KOPT-K1 (cell line): ENCODE results near the gene ORAI2.
"Not testable (repeated sequence)": the region's sequence is repeated elsewhere in the genome, so short reads cannot be mapped to it uniquely, and the experiment has no call there.

Source experiments
- H3K27ac ChIP-seq: fragments of 200-600 bp; sonication (generic); 2 replicates; pipeline ENCODE4 v1.5.1; 2016; ENCODE audit warnings: antibody characterized with exemption, mild to moderate bottlenecking, low read depth, low read length; ENCODE audit not compliant: poor library complexity, severe bottlenecking
- H3K36me3 ChIP-seq: fragments of 200-600 bp; sonication (generic); 2 replicates; pipeline ENCODE4 v1.5.1; 2017; ENCODE audit warnings: antibody characterized with exemption, mild to moderate bottlenecking, low read length, moderate library complexity; ENCODE audit not compliant: insufficient read depth
- H3K9me3 ChIP-seq: fragments of 200-600 bp; sonication (generic); 2 replicates; pipeline ENCODE4 v1.5.1; 2017; ENCODE audit warnings: antibody characterized with exemption, low read length, mild to moderate bottlenecking; ENCODE audit not compliant: insufficient read depth, poor library complexity, severe bottlenecking

The ORAI2 gene

DNA sequence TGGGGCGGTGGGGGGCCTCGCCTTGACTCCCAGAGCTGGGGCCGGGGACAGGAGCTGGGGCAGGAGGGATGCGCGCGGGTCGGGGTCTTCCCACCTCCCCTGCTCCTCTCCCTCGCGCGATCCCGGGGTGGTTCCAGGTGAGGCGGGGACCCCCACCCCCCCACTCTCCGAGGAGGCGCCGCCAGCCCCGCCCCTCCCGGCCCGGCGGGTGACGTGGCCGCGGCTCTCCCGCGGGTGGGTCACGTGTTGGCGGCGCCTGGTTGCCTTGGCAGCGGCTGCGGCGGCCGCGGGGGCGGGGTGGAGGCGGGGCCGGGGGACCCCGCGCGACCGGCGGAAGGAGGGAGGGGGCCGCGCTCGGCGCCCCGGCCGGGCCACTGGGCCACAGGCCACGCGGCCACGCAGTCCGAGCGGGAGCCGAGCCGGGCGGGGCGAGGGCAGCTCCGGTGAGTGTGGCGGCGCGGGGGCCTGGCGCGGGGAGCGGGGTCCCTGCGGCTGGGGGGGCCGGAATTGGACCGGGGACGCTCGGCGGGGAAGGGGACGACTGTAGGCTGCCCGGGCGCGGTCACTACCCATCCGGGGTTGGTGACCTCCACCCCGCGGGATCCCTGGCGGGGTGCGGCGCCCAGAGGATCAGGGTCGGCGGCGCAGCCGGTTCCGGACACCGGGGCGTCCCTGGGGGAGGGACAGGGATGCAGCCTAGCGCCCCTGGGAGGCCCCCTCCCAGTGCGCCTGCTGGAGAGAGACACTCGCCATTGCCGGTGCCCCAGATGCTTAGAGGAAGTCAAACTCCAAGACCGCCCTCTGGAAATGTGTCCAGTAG is at the start of gene ORAI2:
ORAI2 (plus strand) TSS at position 357 of the 820 bp plus-strand sequence. CDS start 5,382 bp downstream, outside the sequence.
- peak within 1 kb of the TSS; percentile 92 for H3K27ac ChIP-seq
- H3K36me3 ChIP-seq, result peaks cover 25% of the 10 kb centered on the region
- H3K9me3 ChIP-seq, result no peaks in the 10 kb centered on the region

DNA sequence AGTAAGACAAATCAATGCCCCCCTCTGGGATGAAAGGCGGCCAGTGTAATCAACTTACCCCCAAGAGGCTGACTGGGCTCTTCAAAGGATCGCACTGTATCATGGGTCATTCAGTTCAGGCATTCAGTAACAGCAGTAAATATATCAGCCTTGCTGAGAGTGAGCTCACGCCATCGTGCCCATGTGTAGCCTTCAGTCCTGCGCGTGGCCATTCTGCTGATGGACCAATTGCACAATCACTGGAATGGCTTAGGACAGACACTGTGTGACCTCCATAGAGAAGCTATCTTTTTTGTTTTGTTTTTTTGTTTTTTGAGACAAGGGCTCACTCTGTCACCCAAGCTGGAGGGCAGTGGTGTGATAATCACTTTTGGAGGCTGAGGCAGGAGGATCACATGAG is 46.3 kb upstream of the ORAI2 start:
- Histone ChIP-seq H3K27ac (no peak overlapping the region), H3K36me3 (peaks cover 70% of the 10 kb centered on the region), H3K9me3 (no peaks in the 10 kb centered on the region)

DNA sequence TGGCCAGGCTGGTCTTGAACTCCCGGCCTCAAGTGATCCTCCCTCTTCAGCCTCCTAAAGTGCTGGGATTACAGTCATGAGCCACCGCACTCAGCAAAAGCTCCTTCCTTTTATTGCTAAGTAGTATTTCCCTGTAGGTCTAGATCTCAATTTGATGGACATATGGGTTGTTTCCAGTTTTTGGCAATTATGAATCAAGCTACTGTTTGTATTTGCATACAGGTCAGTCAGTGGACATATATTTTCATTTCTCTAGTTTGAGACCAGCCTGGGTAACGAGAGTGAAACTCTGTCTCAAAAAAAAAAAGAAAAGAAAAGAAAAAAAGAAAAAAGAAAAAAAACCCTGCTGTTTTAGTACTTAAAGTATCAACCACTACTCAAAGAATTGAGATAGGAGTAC is 43.6 kb upstream of the ORAI2 start:
- H3K27ac ChIP-seq, result no peak overlapping the region
- H3K36me3 ChIP-seq, result peaks cover 69% of the 10 kb centered on the region
- no peaks in the 10 kb centered on the region for H3K9me3 ChIP-seq

DNA sequence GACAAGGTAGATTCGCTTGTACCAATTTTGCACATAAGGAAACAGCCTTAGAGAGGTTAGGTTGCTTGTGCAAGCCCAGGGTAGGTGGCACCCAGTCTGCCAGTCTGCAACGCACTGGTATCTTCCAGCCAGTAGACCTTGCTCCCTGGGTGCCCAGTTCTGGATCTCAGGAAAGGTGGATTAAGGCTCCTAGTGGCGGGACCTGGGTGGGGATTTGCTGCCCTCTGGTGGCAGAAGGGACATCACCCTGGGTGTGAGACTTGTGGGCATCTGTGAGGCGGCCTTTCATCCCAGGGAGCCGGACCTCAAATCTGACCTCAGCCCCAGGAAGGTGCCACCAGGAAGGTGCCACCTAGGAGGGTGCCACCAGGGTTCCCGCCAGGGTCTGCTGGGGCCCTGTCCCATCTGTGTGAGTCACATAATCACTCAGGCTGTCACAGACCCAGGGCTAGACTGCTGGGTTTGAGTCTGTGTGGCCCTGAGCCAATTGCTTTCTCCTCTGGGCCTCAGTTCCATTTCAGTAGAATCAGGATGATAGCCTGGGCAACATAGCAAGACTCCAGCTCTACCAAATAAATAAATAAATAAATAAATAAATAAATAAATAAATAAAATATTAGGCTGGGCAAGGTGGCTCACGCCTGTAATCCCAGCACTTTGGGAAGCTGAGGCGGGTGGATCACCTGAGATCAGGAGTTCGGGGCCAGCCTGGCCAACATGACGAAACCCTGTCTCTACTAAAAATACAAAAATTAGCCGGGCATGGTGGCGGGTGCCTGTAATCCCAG is 42.5 kb upstream of the ORAI2 start:
- H3K9me3 ChIP-seq, result no peaks in the 10 kb centered on the region
- H3K36me3 ChIP-seq, result peaks cover 58% of the 10 kb centered on the region
- H3K27ac ChIP-seq, result no peak overlapping the region

DNA sequence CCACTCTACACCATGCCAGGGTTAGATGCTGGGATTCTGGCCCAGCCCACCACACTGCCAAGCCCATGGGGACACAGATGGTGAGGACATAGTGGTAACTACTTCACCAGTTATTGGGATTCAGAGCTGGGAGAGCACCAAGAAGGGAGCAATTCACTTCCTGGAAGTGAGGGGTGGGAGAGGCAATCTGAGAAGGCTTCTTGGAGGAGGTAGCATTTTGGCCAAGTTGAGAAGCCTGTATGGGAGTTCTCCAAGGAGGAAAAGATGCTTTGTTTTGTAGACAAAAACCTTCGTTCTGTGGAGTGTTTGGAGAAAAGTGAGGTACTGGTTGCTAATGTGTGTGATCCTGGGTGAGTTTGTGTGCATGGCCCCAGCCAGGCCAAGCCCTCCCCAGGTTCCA is 41.0 kb upstream of the ORAI2 start:
- Histone ChIP-seq H3K36me3 (peaks cover 43% of the 10 kb centered on the region), H3K27ac (no peak overlapping the region), H3K9me3 (no peaks in the 10 kb centered on the region)

DNA sequence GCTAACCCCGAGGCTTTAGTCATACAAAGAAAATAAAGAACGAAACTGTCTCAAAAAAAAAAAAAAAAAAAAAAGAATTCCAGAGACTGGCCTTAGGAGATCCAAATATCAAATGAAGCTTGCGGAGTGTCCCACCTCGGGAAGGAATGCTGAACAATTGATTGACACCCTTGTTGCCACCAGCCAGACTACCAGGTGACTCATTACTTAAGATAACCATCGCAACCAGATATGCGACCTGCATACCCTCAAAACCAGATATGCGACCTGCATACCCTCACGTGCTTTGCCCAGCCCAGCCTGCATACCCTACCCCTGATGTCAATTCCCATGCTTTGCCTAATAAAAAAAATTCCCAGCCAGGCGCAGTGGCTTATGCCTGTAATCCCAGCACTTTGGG is 39.9 kb upstream of the ORAI2 start:
- peaks cover 47% of the 10 kb centered on the region for H3K36me3 ChIP-seq
- no peak overlapping the region for H3K27ac ChIP-seq
- H3K9me3 ChIP-seq, result no peaks in the 10 kb centered on the region

DNA sequence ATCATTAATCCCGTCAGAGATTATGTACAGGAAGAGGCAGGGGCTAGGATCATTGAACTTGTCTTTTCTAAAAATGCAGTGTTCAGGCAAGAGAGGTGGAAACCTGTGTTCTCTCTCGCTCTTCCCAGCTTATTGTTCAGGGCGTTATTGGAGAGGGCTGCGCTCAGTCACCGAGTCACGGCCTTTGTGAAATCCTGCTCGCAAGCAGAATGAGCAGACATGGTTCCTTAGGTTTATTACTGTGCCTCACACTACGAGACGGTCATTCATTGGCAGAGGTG is 37.8 kb upstream of the ORAI2 start:
- H3K27ac ChIP-seq, result no peak overlapping the region
- peaks cover 58% of the 10 kb centered on the region for H3K36me3 ChIP-seq
- H3K9me3 ChIP-seq, result no peaks in the 10 kb centered on the region

DNA sequence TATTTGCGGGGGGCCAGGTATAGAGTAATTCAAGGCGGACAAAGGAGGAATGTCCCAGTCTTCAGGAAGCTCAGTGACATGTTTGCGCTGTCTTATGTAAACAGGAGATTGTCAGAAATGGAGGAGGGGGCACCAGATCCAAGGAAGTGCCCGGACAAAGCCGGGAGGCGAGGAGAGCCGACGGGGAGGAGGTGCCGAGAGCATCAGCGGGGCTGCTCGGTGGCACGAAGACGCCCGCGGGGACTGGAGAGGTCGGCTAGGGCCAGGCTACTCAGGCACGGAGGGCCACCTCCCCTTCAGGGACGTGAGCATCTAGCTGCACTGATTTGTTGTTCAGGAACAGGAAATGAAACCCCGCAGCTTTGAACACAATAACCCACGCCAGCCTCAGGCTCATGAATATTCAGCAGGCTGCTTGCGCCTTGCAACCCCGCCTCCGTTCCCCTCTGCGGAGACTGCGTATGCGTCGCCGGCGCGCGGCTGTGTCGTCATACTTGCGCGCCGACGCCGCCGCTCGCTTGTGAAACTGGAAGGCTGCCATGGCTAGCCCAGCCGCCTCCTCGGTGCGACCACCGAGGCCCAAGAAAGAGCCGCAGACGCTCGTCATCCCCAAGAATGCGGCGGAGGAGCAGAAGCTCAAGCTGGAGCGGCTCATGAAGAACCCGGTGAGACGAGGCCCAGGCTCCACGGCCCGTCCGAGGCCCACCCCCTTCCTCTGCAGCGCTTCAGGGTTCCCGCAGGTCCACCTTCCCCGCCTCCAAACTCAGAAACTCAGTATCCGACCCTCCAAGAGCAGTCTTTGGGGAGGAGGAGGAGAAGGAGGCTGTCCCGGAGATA is 37.3 kb upstream of the ORAI2 start, which contains the start of gene PRKRIP1:
PRKRIP1 (plus strand) TSS at position 491 of the 837 bp plus-strand sequence; CDS start at position 540, 49 bp downstream.
- H3K9me3 ChIP-seq, result no peaks in the 10 kb centered on the region
- H3K36me3 ChIP-seq, result peaks cover 58% of the 10 kb centered on the region
- H3K27ac ChIP-seq, result peak within 1 kb of the TSS; percentile 69

DNA sequence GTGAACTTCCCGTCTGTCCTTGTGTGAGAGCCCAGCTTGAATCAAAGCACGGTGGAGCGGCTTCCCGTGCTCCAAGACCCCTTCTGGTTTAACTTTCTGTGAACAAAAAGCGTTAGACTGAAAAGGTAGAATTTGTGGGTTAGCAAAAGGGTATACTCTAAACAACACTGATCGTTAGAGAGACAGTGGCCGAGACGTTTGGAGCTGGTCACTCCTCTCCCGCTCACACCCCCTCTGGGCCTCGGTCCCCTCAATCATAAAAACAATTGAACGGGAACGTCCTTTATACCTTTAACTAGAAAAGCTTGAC is 36.7 kb upstream of the ORAI2 start:
- H3K36me3 ChIP-seq, result peaks cover 60% of the 10 kb centered on the region

DNA sequence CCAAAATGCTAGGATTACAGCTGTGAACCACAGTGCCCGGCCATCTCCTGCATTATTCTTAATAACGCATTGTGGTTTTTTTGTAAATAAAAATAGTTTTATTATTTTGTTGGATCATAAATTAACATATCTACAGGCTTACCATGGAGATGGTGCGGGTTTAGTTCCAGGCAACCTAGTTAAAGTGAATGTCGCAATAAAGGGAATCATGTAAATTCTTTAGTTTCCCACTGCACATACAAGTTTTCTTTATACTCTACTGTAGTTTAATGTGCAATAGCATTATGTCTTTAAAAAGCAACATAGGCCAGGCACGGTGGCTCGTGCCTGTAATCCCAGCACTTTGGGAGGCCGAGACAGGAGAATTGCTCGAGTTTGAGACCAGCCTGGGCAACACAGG is 34.8 kb upstream of the ORAI2 start:
- H3K9me3 ChIP-seq, result no peaks in the 10 kb centered on the region
- peaks cover 60% of the 10 kb centered on the region for H3K36me3 ChIP-seq
- no peak overlapping the region for H3K27ac ChIP-seq

More for the DNA sequence above, 36.7 kb upstream of the ORAI2 start:
- Histone ChIP-seq H3K9me3 (no peaks in the 10 kb centered on the region), H3K27ac (peak overlapping the region; percentile 69)

DNA sequence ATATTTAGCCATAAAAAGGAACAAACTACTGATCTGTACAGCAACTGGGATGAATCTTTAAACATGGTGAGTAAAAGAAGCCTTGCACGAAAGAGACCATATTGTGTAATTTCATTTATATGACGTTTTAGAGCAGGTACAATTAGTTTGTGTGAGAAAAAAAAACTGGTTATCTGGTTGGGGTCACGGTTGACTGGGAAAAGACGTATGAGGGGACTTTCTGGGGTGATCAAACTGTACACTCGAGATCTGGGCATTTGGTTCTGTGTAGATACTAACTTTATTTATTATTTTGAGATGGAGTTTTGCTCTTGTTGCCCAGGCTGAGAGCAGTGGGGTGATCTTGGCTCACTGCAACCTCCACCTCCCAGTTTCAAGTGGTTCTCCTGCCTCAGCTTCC is 33.0 kb upstream of the ORAI2 start:
- H3K27ac ChIP-seq, result no peak overlapping the region
- H3K36me3 ChIP-seq, result peaks cover 72% of the 10 kb centered on the region
- no peaks in the 10 kb centered on the region for H3K9me3 ChIP-seq

DNA sequence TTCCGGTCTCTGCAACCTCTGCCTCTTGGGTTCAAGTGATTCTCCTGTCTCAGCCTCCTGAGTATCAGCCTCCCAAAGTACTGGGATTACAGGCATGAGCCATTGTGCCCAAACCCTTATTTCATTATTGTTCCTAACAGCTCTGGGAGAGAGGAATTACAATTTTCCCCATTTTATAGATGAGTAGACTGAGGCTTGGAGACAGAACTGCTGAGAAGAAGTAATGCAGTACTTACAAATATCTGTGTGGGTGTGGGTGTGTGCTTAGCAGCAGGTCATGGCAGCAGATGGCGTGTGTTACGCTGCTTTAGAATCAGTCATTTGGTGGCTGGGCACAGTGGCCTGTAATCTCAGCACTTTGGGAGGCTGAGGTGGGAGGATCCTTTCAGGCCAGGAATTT is 29.8 kb upstream of the ORAI2 start:
- Histone ChIP-seq H3K27ac (no peak overlapping the region), H3K9me3 (no peaks in the 10 kb centered on the region), H3K36me3 (peaks cover 98% of the 10 kb centered on the region)

DNA sequence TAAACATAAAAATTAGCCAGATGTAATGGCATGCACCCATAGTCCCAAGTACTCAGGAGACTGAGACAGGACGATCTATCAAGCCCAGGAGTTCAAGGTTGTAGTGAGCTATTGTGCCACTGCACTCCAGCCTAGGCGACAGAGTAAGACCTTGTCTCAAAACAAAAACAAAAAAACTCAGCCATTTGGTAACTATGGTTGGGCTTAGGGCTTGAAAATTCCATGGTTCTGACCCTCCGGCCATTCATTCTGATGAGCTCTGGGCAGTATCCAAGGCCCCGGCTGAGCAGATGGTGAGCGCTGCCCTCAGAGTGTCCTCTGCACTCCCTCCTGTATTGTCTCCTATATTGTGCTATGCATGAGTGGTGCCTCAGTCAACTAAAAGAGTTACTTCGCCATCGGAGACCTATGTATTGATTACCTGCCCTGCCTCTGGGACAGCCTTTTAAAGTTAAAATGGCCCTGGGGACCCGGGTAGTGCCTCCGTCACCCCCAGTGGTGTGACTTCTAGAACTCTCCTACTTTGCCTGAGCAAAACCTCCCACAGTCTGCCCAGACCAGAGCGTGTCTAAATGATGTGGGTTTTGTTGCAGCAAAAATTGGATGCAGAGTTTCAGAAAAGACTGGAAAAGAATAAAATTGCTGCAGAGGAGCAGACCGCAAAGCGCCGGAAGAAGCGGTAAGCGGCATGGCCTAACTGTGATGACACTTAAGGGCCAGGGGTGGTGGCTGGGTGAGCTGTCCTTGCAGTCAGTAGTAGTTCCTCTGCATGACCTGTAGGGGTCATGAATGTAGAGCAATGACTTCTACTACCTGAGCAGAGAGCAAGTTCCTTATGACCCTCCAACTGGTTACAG is 29.1 kb upstream of the ORAI2 start:
- peaks cover 96% of the 10 kb centered on the region for H3K36me3 ChIP-seq
- no peak overlapping the region for H3K27ac ChIP-seq
- H3K9me3 ChIP-seq, result no peaks in the 10 kb centered on the region

DNA sequence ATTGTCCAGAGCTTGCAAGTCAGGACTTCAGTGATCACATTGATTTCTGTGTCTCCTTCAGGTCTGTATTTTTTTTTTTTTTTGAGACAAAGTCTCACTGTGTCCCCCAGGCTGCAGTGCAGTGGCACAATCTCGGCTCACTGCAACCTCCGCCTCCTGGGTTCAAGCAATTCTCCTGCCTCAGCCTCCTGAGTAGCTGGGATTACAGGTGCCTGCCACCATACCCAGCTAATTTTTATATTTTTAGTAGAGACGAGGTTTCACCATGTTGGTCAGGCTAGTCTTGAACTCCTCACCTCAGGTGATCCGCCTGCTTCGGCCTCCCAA is 28.6 kb upstream of the ORAI2 start:
- not testable (repeated sequence) for H3K27ac ChIP-seq, H3K9me3 ChIP-seq
- peaks cover 95% of the 10 kb centered on the region for H3K36me3 ChIP-seq
